HG03064 (cell line): Measurements from ENCODE around the gene WWC1.
A peak's percentile ranks its signal among the peaks of the same experiment; 100 is the strongest.

Experiments used
- ATAC-seq: cut with Tn5 transposase; IDR thresholded peaks from one replicate; pipeline ENCODE4 v1.9.1; 2021; ENCODE audit warnings: low read depth; ENCODE audit not compliant: unreplicated experiment

Gene WWC1

GRCh38 chr5:168471785-168472184 lies 180.3 kb downstream of the WWC1 start:
- no peak for ATAC-seq

- no peak for ATAC-seq
Observed at GRCh38 chr5:168472329-168472728, 180.9 kb downstream of the WWC1 start.

GRCh38 chr5:168474319-168474718 lies 182.9 kb downstream of the WWC1 start:
- ATAC-seq, result no peak

- ATAC-seq, result no peak
Observed at GRCh38 chr5:168477060-168477459, 185.6 kb downstream of the WWC1 start.

- ATAC-seq, result no peak
Observed at GRCh38 chr5:168479166-168479565, 187.7 kb downstream of the WWC1 start.

GRCh38 chr5:168480601-168481000 lies 189.2 kb downstream of the WWC1 start:
- ATAC-seq, result no peak

- ATAC-seq, result peak; percentile 97
Observed at GRCh38 chr5:168481330-168481788, 189.9 kb downstream of the WWC1 start.

GRCh38 chr5:168482361-168482760 lies 190.9 kb downstream of the WWC1 start:
- no peak for ATAC-seq

GRCh38 chr5:168486136-168486879 lies 194.9 kb downstream of the WWC1 start, which contains the start of gene RARS1:
Gene RARS1, plus strand, starts transcription at chr5:168486471. Its CDS starts 28 bp downstream, at chr5:168486499.
- ATAC-seq, result peak; percentile 77

- no peak for ATAC-seq
Observed at GRCh38 chr5:168489059-168489458, 197.6 kb downstream of the WWC1 start.

- no peak for ATAC-seq
Observed at GRCh38 chr5:168494057-168494555, 202.7 kb downstream of the WWC1 start.

- no peak for ATAC-seq
Observed at GRCh38 chr5:168502563-168503237, 211.3 kb downstream of the WWC1 start.

- ATAC-seq, result no peak
Observed at GRCh38 chr5:168513861-168514428, 222.5 kb downstream of the WWC1 start.
